Limb (tissue), 2 donors: ENCODE data around the gene FALEC.
A peak's percentile ranks its signal among the peaks of the same experiment; 100 is the strongest.
"Not testable (repeated sequence)": the region's sequence is repeated elsewhere in the genome, so short reads cannot be mapped to it uniquely, and the experiment has no call there.

Experiments used
- DNase-seq, 2 donors: peaks; one replicate each; pipeline ENCODE4 v3.0.0-alpha.2; 2016; ENCODE audit errors: extremely low spot score in 2 of 2

FALEC gene

GRCh38 chr1:150558761-150559655 lies 43.5 kb downstream of the FALEC start:
- DNase-seq: no peak

GRCh38 chr1:150559656-150560010 lies 44.1 kb downstream of the FALEC start:
- no peak for DNase-seq

DNA sequence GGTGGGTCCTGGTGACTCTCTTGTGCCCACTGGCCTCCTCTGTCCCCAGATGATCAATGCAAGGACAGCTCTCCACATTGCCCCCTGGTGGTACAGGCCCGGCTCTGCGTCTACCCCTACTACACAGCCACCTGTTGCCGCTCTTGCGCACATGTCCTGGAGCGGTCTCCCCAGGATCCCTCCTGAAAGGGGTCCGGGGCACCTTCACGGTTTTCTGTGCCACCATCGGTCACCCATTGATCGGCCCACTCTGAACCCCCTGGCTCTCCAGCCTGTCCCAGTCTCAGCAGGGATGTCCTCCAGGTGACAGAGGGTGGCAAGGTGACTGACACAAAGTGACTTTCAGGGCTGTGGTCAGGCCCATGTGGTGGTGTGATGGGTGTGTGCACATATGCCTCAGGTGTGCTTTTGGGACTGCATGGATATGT lies 44.5 kb downstream of the FALEC start:
- peak; percentile 49 to 77 for DNase-seq

DNA sequence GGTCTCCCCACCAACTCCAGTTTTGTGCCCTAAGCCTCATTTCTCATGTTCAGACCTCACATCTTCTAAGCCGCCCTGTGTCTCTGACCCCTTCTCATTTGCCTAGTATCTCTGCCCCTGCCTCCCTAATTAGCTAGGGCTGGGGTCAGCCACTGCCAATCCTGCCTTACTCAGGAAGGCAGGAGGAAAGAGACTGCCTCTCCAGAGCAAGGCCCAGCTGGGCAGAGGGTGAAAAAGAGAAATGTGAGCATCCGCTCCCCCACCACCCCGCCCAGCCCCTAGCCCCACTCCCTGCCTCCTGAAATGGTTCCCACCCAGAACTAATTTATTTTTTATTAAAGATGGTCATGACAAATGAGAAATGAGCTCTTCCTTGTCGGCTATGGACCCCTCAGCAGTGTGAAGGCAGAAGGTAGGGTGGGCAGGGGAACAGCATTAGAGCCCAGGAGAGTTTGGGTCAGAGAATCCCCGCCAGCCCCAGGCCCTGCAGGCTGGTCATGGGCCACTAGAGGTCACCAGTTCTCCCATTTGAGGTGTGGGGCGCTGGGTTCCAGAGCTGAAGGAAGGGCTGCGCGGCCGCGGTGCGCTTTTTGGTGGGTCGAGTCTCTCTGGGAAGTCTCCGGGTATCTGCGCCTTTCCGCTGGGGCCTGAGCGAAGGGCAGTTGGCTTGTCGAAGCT lies 45.2 kb downstream of the FALEC start:
- peak; percentile 90 to 91 for DNase-seq

- peak; percentile 94 to 96 for DNase-seq
Measured at GRCh38 chr1:150561254-150561973, 45.9 kb downstream of the FALEC start.

- DNase-seq: peak; percentile 93
Measured at GRCh38 chr1:150561974-150562445, 46.5 kb downstream of the FALEC start.

DNA sequence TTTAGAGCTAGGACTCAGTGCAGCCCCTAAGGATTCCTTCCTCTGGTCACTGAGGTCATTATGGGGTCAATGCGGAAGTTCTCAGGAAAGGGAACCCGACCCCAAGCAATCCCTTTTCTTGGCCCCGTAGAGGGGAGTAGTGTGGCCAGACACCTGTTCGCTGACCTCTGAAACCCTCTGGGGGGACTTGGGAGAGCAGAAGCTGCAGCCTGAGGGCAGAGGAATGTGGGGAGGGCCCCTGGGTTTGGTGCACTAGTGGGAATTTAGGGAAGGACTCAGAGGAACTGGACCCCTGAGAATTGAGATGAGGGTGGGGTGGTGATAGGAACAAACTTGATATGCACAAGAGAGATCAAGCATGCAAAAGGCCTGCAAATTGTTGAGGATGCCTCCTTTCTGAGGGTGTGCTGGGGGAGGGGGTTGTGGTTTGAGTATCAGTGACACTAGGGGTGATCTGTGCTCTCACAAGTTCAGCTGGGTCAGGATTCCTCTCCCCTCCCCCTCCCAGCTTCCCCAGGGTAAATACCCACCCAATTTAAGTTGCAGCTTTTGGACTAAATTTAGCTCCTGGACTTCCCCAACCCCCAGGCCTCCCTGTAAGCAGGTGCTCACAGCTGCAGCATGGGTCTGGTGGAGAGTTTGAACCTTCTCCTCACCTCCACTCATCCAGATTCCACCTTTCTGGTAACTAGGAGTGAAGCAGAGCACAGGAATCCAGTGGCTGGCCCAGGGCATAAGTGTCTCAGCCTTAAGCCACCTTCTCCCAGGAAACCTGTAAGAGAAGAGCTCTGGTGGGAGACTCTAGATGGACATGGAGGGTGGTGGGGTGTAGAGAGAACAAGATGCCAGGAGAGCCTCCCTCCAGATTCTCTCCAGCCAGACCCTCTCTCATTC lies 47.1 kb downstream of the FALEC start:
- DNase-seq: no peak

DNA sequence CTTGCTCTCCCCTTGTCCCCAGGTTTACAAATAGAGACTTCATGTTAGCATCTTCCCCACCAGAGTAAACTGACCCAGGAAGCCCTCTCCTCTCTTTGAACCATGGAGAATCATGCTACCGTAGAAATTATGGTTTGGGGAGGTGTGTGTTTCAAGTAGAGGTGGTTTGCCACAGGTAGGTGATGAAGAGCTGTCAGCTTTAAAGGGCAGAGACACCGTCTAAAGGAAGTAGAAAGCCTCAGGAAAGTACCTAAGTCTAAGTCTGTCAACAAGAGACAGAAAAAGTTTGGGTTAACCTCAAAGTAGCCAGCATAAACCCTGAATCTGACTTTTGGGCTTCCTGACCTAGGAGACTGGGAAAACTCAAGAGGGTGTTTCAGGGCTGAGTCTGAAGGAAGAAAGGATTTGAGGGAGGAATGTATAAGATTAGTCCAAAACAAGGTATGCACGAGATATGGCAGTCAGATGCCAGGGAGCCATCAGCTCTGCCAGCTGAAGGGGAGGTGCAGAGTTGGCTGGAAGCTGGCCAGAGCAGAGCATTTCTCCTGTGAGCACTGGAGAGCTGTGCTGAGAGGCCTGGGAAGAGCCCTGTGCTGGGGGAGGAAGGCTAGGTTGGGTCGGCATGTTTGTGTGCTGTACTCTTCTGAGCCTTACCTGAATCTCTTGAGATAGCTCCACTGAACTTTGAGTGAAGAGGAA lies 47.9 kb downstream of the FALEC start:
- no peak for DNase-seq

DNA sequence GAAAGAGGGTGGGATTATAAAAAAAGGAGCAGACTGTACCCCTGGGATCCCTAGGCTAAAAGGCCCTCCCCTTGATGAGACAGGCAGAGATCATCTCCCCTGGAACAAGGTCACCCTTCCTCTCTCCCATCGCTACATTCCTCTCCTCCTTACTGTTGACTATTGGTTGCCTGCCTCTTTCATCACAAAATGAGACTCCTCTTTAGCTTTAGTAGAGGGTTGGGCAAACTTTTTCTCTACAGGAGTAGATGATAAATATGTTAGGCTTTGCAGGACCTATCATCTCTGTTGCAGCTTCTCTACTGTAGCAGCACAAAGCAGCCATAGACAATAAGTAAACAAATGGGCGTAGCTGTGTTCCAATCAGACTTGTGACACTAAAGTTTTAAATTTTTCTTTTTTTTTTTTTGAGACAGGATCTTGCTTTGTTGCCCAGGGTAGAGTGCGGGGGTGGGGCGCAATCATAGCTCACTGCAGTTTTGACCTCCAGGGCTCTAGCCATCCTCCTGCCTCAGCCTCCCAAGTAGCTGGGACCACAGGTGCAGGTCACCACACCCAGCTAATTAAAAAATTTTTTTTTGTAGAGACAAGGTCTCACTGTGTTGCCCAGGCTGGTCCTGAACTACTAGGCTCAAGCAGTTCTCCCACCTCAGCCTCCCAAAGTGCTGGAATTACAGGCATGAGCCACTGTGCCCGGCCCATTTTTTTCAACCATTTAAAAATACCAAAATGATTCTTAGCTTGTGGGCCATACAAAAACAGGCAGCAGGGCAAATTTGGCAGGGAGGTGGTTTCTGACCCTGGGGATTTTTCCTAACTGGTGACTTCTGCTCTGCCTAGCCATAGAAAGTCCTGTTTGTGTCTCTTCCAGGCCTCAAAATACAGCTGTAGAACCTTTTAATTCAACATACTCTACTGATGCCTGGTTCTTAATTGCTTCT lies 48.8 kb downstream of the FALEC start:
- peak in 1 of 2 donors; percentile 0 for DNase-seq

- DNase-seq: not testable (repeated sequence)
Measured at GRCh38 chr1:150565240-150565991, 49.9 kb downstream of the FALEC start.

DNA sequence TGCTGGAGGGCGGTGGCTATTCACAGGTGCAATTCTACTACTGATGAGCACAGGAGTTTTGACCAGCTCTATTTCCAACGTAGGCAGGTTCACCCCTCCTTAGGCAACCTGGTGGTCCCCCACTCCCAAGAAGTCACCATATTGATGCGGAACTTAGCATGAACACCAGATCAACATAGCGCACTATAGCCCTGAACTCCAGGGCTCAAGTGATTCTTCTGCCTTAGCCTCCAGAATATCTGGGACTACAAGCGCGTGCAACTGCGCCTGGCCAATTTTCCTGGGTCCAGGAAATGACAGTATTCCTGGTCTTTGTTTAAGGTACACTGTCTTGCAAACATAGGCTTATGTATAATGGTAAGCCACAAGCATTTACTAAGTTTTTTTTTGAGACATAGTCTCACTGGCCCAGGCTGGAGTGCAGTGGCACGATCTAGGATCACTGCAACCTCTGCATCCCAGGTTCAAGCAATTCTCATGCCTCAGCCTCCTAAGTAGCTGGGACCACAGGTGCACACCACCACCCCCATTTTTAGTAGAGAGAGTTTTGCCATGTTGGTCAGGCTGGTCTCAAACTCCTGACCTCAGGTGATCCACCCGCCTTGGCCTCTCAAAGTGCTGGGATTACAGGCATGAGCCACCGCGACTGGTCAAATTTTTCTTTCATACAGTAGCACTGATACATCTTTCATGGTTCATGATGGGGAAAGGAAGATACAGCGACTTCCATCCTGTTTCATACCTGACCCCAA lies 51.2 kb downstream of the FALEC start:
- DNase-seq: no peak

DNA sequence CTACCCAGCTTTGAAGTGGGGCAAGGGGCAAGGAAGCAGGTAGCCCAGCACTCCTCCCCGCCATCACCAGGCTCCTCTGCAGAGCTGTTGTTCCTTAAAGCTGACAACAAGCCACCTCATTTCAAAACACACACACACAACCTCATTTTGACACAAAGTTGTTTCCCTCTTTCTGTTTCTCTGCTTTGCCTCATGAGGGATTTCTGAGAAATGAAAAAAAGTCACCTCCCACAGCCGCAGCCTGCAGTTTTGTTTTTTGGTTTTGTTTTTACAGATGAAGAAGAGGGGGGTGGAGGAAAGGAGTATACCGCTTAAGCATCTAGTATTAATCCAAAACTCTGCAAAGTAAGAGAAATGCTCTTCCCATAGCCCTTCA lies 51.8 kb downstream of the FALEC start:
- no peak for DNase-seq

GRCh38 chr1:150567717-150568593 lies 52.4 kb downstream of the FALEC start:
- peak; percentile 86 for DNase-seq

DNA sequence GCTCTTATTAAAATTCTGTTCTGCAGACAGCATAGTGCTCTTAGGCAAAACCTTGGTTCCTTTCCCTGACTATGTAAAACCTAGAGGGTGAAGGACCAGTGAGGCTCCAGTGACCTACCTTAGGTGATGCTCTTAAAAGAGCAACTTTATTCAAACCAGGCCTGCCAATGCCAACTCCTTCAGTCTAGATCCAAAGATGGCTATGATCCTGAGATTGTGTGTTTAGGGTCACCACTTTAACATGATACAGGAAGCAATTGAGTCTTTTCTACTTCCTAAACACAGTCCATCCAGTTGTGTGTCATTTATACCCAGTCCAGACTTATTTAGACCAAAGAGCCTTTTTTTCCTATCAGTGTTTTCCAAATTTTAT lies 53.0 kb downstream of the FALEC start:
- no peak for DNase-seq

GRCh38 chr1:150572918-150573647 lies 57.5 kb downstream of the FALEC start:
- peak in 1 of 2 donors; percentile 25 for DNase-seq

DNA sequence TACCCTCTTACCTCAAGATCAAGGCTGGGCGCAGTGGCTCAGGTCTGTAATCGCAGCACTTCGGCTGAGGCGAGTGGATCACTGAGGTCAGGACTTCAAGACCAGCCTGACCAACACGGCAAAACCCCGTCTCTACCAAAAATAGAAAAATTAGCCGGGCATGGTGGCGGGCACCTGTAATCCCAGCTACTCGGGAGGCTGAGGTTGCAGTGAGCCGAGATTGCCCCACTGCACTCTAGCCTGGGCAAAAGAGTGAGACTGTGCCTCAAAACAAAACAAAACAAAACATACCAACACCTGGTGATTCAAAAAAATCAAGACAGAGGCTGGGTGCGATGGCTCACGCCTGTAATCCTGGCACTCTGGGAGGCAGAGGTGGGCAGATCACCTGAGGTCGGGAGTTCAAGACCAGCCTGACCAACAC lies 58.1 kb downstream of the FALEC start:
- not testable (repeated sequence) for DNase-seq
